Neural progenitor cell (in vitro differentiated cells): ENCODE data around the gene C6orf163. TPM values are rescaled to one million over a fixed set of nuclear protein-coding genes. Genes with fewer than 3 reads are reported as not detected.

Source experiments
- DNase-seq: peaks from one replicate; pipeline ENCODE4 v3.0.0-alpha.2; 2016; ENCODE audit warnings: low spot score
- H2AFZ ChIP-seq: fragments of 200-600 bp; sonication (generic); replicated peaks from 2 replicates; pipeline ENCODE4 v1.6.1; 2016; ENCODE audit warnings: antibody characterized with exemption
- H3F3A ChIP-seq: fragments of 200-600 bp; sonication (generic); 2 replicates; pipeline ENCODE4 v1.6.1; 2016; ENCODE audit warnings: antibody characterized with exemption, low read depth
- H3K27ac ChIP-seq: fragments of 200-600 bp; sonication (generic); 2 replicates; pipeline ENCODE4 v1.5.1; 2016; ENCODE audit warnings: mild to moderate bottlenecking
- H3K27me3 ChIP-seq: fragments of 200-600 bp; sonication (generic); 2 replicates; pipeline ENCODE4 v1.6.1; 2016; ENCODE audit warnings: mild to moderate bottlenecking, moderate library complexity
- H3K36me3 ChIP-seq: fragments of 200-600 bp; sonication (generic); 2 replicates; pipeline ENCODE4 v1.5.1; 2016
- H3K4me1 ChIP-seq: fragments of 200-600 bp; sonication (generic); 2 replicates; pipeline ENCODE4 v1.6.1; 2016; ENCODE audit warnings: mixed run types
- H3K4me2 ChIP-seq: fragments of 200-600 bp; sonication (generic); 2 replicates; pipeline ENCODE4 v1.6.1; 2016
- H3K4me3 ChIP-seq: fragments of 200-600 bp; sonication (generic); 2 replicates; pipeline ENCODE4 v1.5.1; 2016
- H3K79me2 ChIP-seq: fragments of 200-600 bp; sonication (generic); 2 replicates; pipeline ENCODE4 v1.6.1; 2016; ENCODE audit warnings: low read depth
- H3K9ac ChIP-seq: fragments of 200-600 bp; sonication (generic); 2 replicates; pipeline ENCODE4 v1.6.1; 2016
- H3K9me3 ChIP-seq: fragments of 200-600 bp; sonication (generic); 2 replicates; pipeline ENCODE4 v1.5.1; 2016; ENCODE audit warnings: low read depth
- H4K20me1 ChIP-seq: fragments of 200-600 bp; sonication (generic); 2 replicates; pipeline ENCODE4 v1.6.1; 2016; ENCODE audit warnings: low read depth
- H3K27ac Mint-ChIP-seq: 3 replicates; pipeline ENCODE4 v1.8.0; 2021; ENCODE audit warnings: mixed read lengths
- H3K27me3 Mint-ChIP-seq: 2 replicates; pipeline ENCODE4 v1.8.0; 2022; ENCODE audit warnings: low read depth, mild to moderate bottlenecking, inconsistent platforms, moderate library complexity, mixed read lengths; ENCODE audit not compliant: insufficient read depth
- H3K36me3 Mint-ChIP-seq: 3 replicates; pipeline ENCODE4 v1.8.0; 2021; ENCODE audit warnings: mixed read lengths
- H3K4me1 Mint-ChIP-seq: 3 replicates; pipeline ENCODE4 v1.8.0; 2021; ENCODE audit warnings: mixed read lengths
- H3K4me3 Mint-ChIP-seq: 3 replicates; pipeline ENCODE4 v1.8.0; 2021; ENCODE audit warnings: mild to moderate bottlenecking, moderate library complexity, mixed read lengths
- H3K9me3 Mint-ChIP-seq: 3 replicates; pipeline ENCODE4 v1.8.0; 2020; ENCODE audit warnings: mixed read lengths
- CTCF ChIP-seq: fragments of 200-600 bp; sonication (generic); IDR thresholded peaks from 2 replicates; pipeline ENCODE4 v1.5.1; 2017; ENCODE audit warnings: antibody characterized with exemption, mild to moderate bottlenecking
- EZH2 ChIP-seq: fragments of 200-600 bp; sonication (generic); IDR thresholded peaks from 2 replicates; pipeline ENCODE4 v1.6.1; 2017; ENCODE audit warnings: antibody characterized with exemption, mild to moderate bottlenecking, moderate library complexity
- EZH2phosphoT487 ChIP-seq: fragments of 200-600 bp; sonication (generic); IDR thresholded peaks from 2 replicates; pipeline ENCODE4 v1.6.1; 2017; ENCODE audit warnings: antibody characterized with exemption
- total RNA-seq: library from RNA; depleted of rRNA; stranded (reverse); fragments of >200 nt; gene quantifications from 2 replicates; pipeline ENCODE4 v1.2.3, GENCODE V29; 2015; ENCODE audit warnings: low replicate concordance

C6orf163 gene
- total RNA-seq, 1 donor from 2014 or later: 2.6 TPM

GRCh38 chr6:87312860-87313259 lies 31.8 kb upstream of the C6orf163 start:
- Histone ChIP-seq H3K79me2 (no peaks in the 10 kb centered on the region), H3K9ac (no peak overlapping the region), H3K27me3 (no peaks in the 10 kb centered on the region), H3K4me2 (no peak overlapping the region), H3K36me3 (no peaks in the 10 kb centered on the region), H3F3A (no peaks in the 10 kb centered on the region), H2AFZ (no peak overlapping the region), H3K9me3 (no peaks in the 10 kb centered on the region), H4K20me1 (no peaks in the 10 kb centered on the region), H3K4me1 (no peaks in the 10 kb centered on the region), H3K4me3 (no peak overlapping the region), H3K27ac (no peak overlapping the region)
- TF ChIP-seq EZH2phosphoT487: no peak
- H3K27me3 Mint-ChIP-seq: peaks cover 3% of the 10 kb centered on the region
- H3K9me3 Mint-ChIP-seq: no peaks in the 10 kb centered on the region
- H3K36me3 Mint-ChIP-seq: no peaks in the 10 kb centered on the region
- no peak overlapping the region for H3K4me3 Mint-ChIP-seq
- no peak overlapping the region for H3K27ac Mint-ChIP-seq
- H3K4me1 Mint-ChIP-seq: no peaks in the 10 kb centered on the region
- no peak for DNase-seq

- Histone ChIP-seq H3K4me3 (no peak overlapping the region), H3K27me3 (no peaks in the 10 kb centered on the region), H3K27ac (no peak overlapping the region), H4K20me1 (no peaks in the 10 kb centered on the region), H3K9ac (no peak overlapping the region), H3K36me3 (no peaks in the 10 kb centered on the region), H3K4me2 (no peak overlapping the region), H3K79me2 (no peaks in the 10 kb centered on the region), H3K4me1 (no peaks in the 10 kb centered on the region), H2AFZ (no peak overlapping the region), H3K9me3 (no peaks in the 10 kb centered on the region), H3F3A (no peaks in the 10 kb centered on the region)
- no peak for TF ChIP-seq EZH2
- no peak for TF ChIP-seq EZH2phosphoT487
- no peak for TF ChIP-seq CTCF
- H3K27me3 Mint-ChIP-seq: peaks cover 3% of the 10 kb centered on the region
- no peak for DNase-seq
- H3K27ac Mint-ChIP-seq: no peak overlapping the region
- no peak overlapping the region for H3K4me3 Mint-ChIP-seq
- H3K9me3 Mint-ChIP-seq: no peaks in the 10 kb centered on the region
- H3K4me1 Mint-ChIP-seq: no peaks in the 10 kb centered on the region
- no peaks in the 10 kb centered on the region for H3K36me3 Mint-ChIP-seq
Measured at GRCh38 chr6:87315071-87315470, 29.5 kb upstream of the C6orf163 start.

- Mint-ChIP-seq H3K27me3 (peaks cover 7% of the 10 kb centered on the region), H3K4me1 (peaks cover 4% of the 10 kb centered on the region), H3K4me3 (no peak overlapping the region), H3K27ac (no peak overlapping the region), H3K36me3 (no peaks in the 10 kb centered on the region), H3K9me3 (no peaks in the 10 kb centered on the region)
- H3K4me1 ChIP-seq: peaks cover 4% of the 10 kb centered on the region
- no peak overlapping the region for H3K27ac ChIP-seq
- H3K79me2 ChIP-seq: peaks cover 13% of the 10 kb centered on the region
- H3K4me3 ChIP-seq: no peak overlapping the region
- no peak for TF ChIP-seq EZH2
- no peak for TF ChIP-seq EZH2phosphoT487
- TF ChIP-seq CTCF: no peak
- no peak overlapping the region for H3K9ac ChIP-seq
- H3K36me3 ChIP-seq: no peaks in the 10 kb centered on the region
- H2AFZ ChIP-seq: no peak overlapping the region
- H4K20me1 ChIP-seq: no peaks in the 10 kb centered on the region
- H3K27me3 ChIP-seq: no peaks in the 10 kb centered on the region
- no peaks in the 10 kb centered on the region for H3F3A ChIP-seq
- DNase-seq: no peak
- H3K4me2 ChIP-seq: no peak overlapping the region
- no peaks in the 10 kb centered on the region for H3K9me3 ChIP-seq
Measured at GRCh38 chr6:87319271-87319987, 25.2 kb upstream of the C6orf163 start.
